ENCODE data around the gene RFX8.

RFX8 gene

DNA sequence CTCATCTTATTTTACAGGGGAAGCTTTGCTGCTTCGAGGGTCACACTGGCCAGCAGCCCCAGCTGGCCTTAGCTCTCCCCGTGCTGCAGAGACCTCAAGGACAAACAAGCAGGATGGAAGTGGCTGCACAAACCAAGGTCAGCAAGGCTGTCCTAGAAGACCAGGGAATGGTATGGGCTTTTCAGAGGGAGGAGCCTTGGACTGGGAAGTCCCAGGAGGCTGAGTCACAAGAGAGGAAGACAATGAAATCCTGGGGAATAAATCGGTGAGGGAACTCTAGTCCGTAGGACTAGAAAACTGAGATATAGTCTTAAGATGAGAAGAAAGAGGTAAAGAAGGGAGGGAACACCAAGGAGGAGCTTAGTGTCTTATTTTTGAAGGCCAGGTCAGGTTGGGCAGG is 103.3 kb downstream of the RFX8 start:
- Histone ChIP-seq H3K4me2 (ENCODE audit: low read depth, low read length, poor library complexity, severe bottlenecking) (no peak overlapping the region), H3K36me3 (ENCODE audit: insufficient read depth, low read length) (no peaks in the 10 kb centered on the region), H3K9me2 (replicated peaks; ENCODE audit: low read depth, low read length) (no peaks in the 10 kb centered on the region), H4K20me1 (ENCODE audit: insufficient read depth, low read length, poor library complexity, severe bottlenecking) (no peaks in the 10 kb centered on the region), H3K4me3 (ENCODE audit: low read length, poor library complexity, severe bottlenecking) (no peak overlapping the region), H2AFZ (ENCODE audit: low read length) (no peak overlapping the region), H3K27me3 (ENCODE audit: insufficient read depth, low read length, poor library complexity, severe bottlenecking) (no peaks in the 10 kb centered on the region), H3K4me1 (ENCODE audit: insufficient read depth, low read length, poor library complexity, severe bottlenecking) (no peaks in the 10 kb centered on the region), H3K9me3 (ENCODE audit: insufficient read depth, low read depth, low read length) (no peaks in the 10 kb centered on the region), H3F3A (ENCODE audit: low read depth) (no peaks in the 10 kb centered on the region), H3K9ac (ENCODE audit: low read depth, low read length, poor library complexity, severe bottlenecking) (no peak overlapping the region), H3K79me2 (ENCODE audit: insufficient read depth, low read length) (no peaks in the 10 kb centered on the region)
- no peak for TF ChIP-seq EZH2phosphoT487 (IDR thresholded peaks at IDR 0.05; ENCODE audit: borderline replicate concordance)
- TF ChIP-seq, protein P1, sequence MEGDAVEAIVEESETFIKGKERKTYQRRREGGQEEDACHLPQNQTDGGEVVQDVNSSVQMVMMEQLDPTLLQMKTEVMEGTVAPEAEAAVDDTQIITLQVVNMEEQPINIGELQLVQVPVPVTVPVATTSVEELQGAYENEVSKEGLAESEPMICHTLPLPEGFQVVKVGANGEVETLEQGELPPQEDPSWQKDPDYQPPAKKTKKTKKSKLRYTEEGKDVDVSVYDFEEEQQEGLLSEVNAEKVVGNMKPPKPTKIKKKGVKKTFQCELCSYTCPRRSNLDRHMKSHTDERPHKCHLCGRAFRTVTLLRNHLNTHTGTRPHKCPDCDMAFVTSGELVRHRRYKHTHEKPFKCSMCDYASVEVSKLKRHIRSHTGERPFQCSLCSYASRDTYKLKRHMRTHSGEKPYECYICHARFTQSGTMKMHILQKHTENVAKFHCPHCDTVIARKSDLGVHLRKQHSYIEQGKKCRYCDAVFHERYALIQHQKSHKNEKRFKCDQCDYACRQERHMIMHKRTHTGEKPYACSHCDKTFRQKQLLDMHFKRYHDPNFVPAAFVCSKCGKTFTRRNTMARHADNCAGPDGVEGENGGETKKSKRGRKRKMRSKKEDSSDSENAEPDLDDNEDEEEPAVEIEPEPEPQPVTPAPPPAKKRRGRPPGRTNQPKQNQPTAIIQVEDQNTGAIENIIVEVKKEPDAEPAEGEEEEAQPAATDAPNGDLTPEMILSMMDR (conservative IDR thresholded peaks at IDR 0.05; ENCODE audit: low read length), result no peak

GRCh38 chr2:101369100-101369499 is 105.8 kb downstream of the RFX8 start:
- Histone ChIP-seq H3K9ac (ENCODE audit: low read depth, low read length, poor library complexity, severe bottlenecking) (no peak overlapping the region), H3K4me2 (ENCODE audit: low read depth, low read length, poor library complexity, severe bottlenecking) (no peak overlapping the region), H3K36me3 (ENCODE audit: insufficient read depth, low read length) (no peaks in the 10 kb centered on the region), H3K27me3 (ENCODE audit: insufficient read depth, low read length, poor library complexity, severe bottlenecking) (no peaks in the 10 kb centered on the region), H3K4me1 (ENCODE audit: insufficient read depth, low read length, poor library complexity, severe bottlenecking) (no peaks in the 10 kb centered on the region), H3K79me2 (ENCODE audit: insufficient read depth, low read length) (no peaks in the 10 kb centered on the region), H3K4me3 (ENCODE audit: low read length, poor library complexity, severe bottlenecking) (no peak overlapping the region), H4K20me1 (ENCODE audit: insufficient read depth, low read length, poor library complexity, severe bottlenecking) (no peaks in the 10 kb centered on the region), H3K9me2 (replicated peaks; ENCODE audit: low read depth, low read length) (no peaks in the 10 kb centered on the region), H3K9me3 (ENCODE audit: insufficient read depth, low read depth, low read length) (no peaks in the 10 kb centered on the region), H3F3A (ENCODE audit: low read depth) (no peaks in the 10 kb centered on the region), H2AFZ (ENCODE audit: low read length) (no peak overlapping the region)
- TF ChIP-seq, protein P1 (conservative IDR thresholded peaks at IDR 0.05; ENCODE audit: low read length), result no peak
- no peak for TF ChIP-seq EZH2phosphoT487 (IDR thresholded peaks at IDR 0.05; ENCODE audit: borderline replicate concordance)

DNA sequence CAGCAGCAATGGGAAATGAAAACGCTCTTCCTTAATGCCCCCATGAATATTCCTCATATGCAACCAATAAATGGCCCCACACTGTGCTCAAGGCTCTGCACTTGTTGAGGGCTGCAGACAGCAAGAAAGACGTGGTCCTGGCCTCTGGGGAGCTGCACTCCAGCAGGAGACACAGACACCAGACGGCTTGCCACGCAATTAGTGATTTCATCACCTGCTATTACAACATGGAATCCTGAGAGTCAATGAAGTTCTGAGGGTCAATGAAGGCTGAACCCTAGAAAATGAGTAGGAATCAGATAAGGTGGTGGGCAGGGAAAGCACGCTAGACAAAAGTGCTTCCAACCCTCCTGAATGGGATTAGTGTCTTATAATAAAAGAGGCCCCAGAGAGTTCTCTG is 106.5 kb downstream of the RFX8 start:
- Histone ChIP-seq H3K9ac (ENCODE audit: low read depth, low read length, poor library complexity, severe bottlenecking) (no peak overlapping the region), H3K27me3 (ENCODE audit: insufficient read depth, low read length, poor library complexity, severe bottlenecking) (no peaks in the 10 kb centered on the region), H3K79me2 (ENCODE audit: insufficient read depth, low read length) (no peaks in the 10 kb centered on the region), H4K20me1 (ENCODE audit: insufficient read depth, low read length, poor library complexity, severe bottlenecking) (no peaks in the 10 kb centered on the region), H2AFZ (ENCODE audit: low read length) (no peak overlapping the region), H3K4me1 (ENCODE audit: insufficient read depth, low read length, poor library complexity, severe bottlenecking) (no peaks in the 10 kb centered on the region), H3K9me2 (replicated peaks; ENCODE audit: low read depth, low read length) (no peaks in the 10 kb centered on the region), H3K36me3 (ENCODE audit: insufficient read depth, low read length) (no peaks in the 10 kb centered on the region), H3K9me3 (ENCODE audit: insufficient read depth, low read depth, low read length) (no peaks in the 10 kb centered on the region), H3K4me3 (ENCODE audit: low read length, poor library complexity, severe bottlenecking) (no peak overlapping the region), H3F3A (ENCODE audit: low read depth) (no peaks in the 10 kb centered on the region), H3K4me2 (ENCODE audit: low read depth, low read length, poor library complexity, severe bottlenecking) (no peak overlapping the region)
- no peak for TF ChIP-seq EZH2phosphoT487 (IDR thresholded peaks at IDR 0.05; ENCODE audit: borderline replicate concordance)
- TF ChIP-seq, protein P1 (conservative IDR thresholded peaks at IDR 0.05; ENCODE audit: low read length), result no peak
